HepG2 (cell line): ENCODE measurements around the gene CDK11B. TPM values are rescaled to one million over a fixed set of nuclear protein-coding genes. Genes with fewer than 3 reads are reported as not detected.
"Not testable (repeated sequence)": the region's sequence is repeated elsewhere in the genome, so short reads cannot be mapped to it uniquely, and the experiment has no call there.

Experiments
- ATAC-seq: fragments of 200-7000 bp; cut with Tn5 transposase; 3 replicates; pipeline ENCODE4 v1.9.1; 2020; ENCODE audit warnings: mild to moderate bottlenecking, moderate library complexity
- BruUV-seq: library from RNA; stranded (reverse); fragments of 400-500 nt; replicated peaks from 2 replicates; lab custom pipeline; 2021; lab: Mats Ljungman, UMichigan
- CTCF ChIA-PET: fragments of 300-600 bp; formaldehyde crosslinking; extraction: SDS; loops from one replicate; lab custom pipeline; 2021; ENCODE audit warnings: low total read pairs, inconsistent platforms, low intra/inter-chr PET ratio; lab: Yijun Ruan, JAX
- POLR2A ChIA-PET: fragments of 350-600 bp; sonication (Branson Sonifier 250); formaldehyde crosslinking; loops from one replicate; lab custom pipeline; 2020; ENCODE audit warnings: antibody characterized with exemption, inconsistent platforms; lab: Yijun Ruan, JAX
- DNase-seq: peaks from one replicate; pipeline ENCODE4 v3.0.0-alpha.2; 2015; ENCODE audit warnings: low spot score
- FAIRE-seq: peaks from 3 replicates; lab custom pipeline; 2011; peaks lifted over from hg19 to GRCh38; lab: Jason Lieb, UNC
- H2AFZ ChIP-seq: one replicate; pipeline ENCODE4 v1.6.1; 2011; ENCODE audit warnings: low read length, inconsistent platforms
- H3K27ac ChIP-seq: fragments of 300-600 bp; 3 replicates; pipeline ENCODE4 v1.8.0; 2011; ENCODE audit warnings: mixed run types, mild to moderate bottlenecking, mixed read lengths, low read length, inconsistent platforms; ENCODE audit not compliant: insufficient read depth; ENCODE audit errors: extremely low read length
- H3K27me3 ChIP-seq, 2 experiments: fragments of 200-600 bp in 1 of 2; 2 replicates in 1 of 2; 3 replicates in 1 of 2; pipeline versions ENCODE4 v1.6.0 to v1.8.0; 2011; ENCODE audit warnings: low read length in 2 of 2, mild to moderate bottlenecking in 2 of 2, moderate library complexity in 2 of 2, inconsistent platforms in 1 of 2; ENCODE audit not compliant: insufficient read depth in 2 of 2, control insufficient read depth in 1 of 2
- H3K36me3 ChIP-seq, 2 experiments: fragments of 200-600 bp in 1 of 2; replicated peaks in 1 of 2; 2 replicates in 1 of 2; 3 replicates in 1 of 2; pipeline versions ENCODE4 v1.5.1 to v1.8.0; 2011; ENCODE audit warnings: low read length in 2 of 2, inconsistent platforms in 1 of 2; ENCODE audit not compliant: insufficient read depth in 2 of 2, control insufficient read depth in 1 of 2
- H3K4me1 ChIP-seq: 2 replicates; pipeline ENCODE4 v1.5.1; 2012; ENCODE audit warnings: low read length, inconsistent platforms; ENCODE audit not compliant: insufficient read depth
- H3K4me2 ChIP-seq: 2 replicates; pipeline ENCODE4 v1.6.0; 2011; ENCODE audit warnings: low read depth, low read length, inconsistent platforms
- H3K4me3 ChIP-seq, 3 experiments: fragments of 200-600 bp in 1 of 3; sonication (generic), shearing (Covaris generic) in 1 of 3; replicated peaks in 1 of 3; 2 replicates each; pipeline ENCODE4 v1.5.1; 2011 to 2016; ENCODE audit warnings: low read length in 3 of 3, inconsistent platforms in 2 of 3, low read depth in 2 of 3, mild to moderate bottlenecking in 2 of 3, control low read depth in 1 of 3, mixed read lengths in 1 of 3; ENCODE audit not compliant: insufficient read depth in 1 of 3
- H3K79me2 ChIP-seq: one replicate; pipeline ENCODE4 v1.6.1; 2011; ENCODE audit warnings: low read length, inconsistent platforms; ENCODE audit not compliant: insufficient read depth
- H3K9ac ChIP-seq: 2 replicates; pipeline ENCODE4 v1.6.0; 2011; ENCODE audit warnings: mild to moderate bottlenecking, low read depth, low read length, inconsistent platforms; ENCODE audit not compliant: insufficient read depth
- H3K9me3 ChIP-seq: 2 replicates; pipeline ENCODE4 v1.5.1; 2012; ENCODE audit warnings: mild to moderate bottlenecking, low read length
- H4K20me1 ChIP-seq: 2 replicates; pipeline ENCODE4 v1.6.0; 2011; ENCODE audit warnings: inconsistent platforms, mild to moderate bottlenecking, low read length, moderate library complexity; ENCODE audit not compliant: insufficient read depth
- AGO2 ChIP-seq: fragments of 200-400 bp; formaldehyde crosslinking; optimal IDR thresholded peaks from 2 replicates; pipeline ENCODE3; 2017; ENCODE audit warnings: mild to moderate bottlenecking, low read depth, low read length, moderate library complexity
- BATF2 ChIP-seq: sonication (generic); formaldehyde crosslinking; IDR thresholded peaks from 2 replicates; pipeline ENCODE4 v1.8.0; 2022; ENCODE audit warnings: mild to moderate bottlenecking, missing genetic modification reagents, moderate library complexity
- GATAD2A ChIP-seq: IDR thresholded peaks from 2 replicates; pipeline ENCODE4 v1.6.1; 2016
- HNRNPL ChIP-seq: fragments of 200-400 bp; formaldehyde crosslinking; IDR thresholded peaks from 2 replicates; pipeline ENCODE4 v1.6.1; 2017; ENCODE audit warnings: mild to moderate bottlenecking, low read depth, low read length
- MAX ChIP-seq: IDR thresholded peaks from 2 replicates; pipeline ENCODE4 v1.6.1; 2012; ENCODE audit warnings: inconsistent platforms
- NR2F1 ChIP-seq, 2 experiments: fragments of 450-650 bp in 1 of 2; formaldehyde crosslinking in 1 of 2; IDR thresholded peaks; 2 replicates each; pipeline versions ENCODE4 v1.5.0 to v1.6.1; 2016 to 2020; ENCODE audit warnings: mild to moderate bottlenecking in 1 of 2, missing compliant biosample characterization in 1 of 2, missing genetic modification reagents in 1 of 2, moderate library complexity in 1 of 2
- RBFOX2 ChIP-seq: fragments of 200-400 bp; formaldehyde crosslinking; IDR thresholded peaks from 2 replicates; pipeline ENCODE4 v1.6.1; 2017; ENCODE audit warnings: low read depth, mild to moderate bottlenecking, low read length
- SOX5 ChIP-seq: IDR thresholded peaks from 2 replicates; pipeline ENCODE4 v1.6.1; 2016; ENCODE audit warnings: borderline replicate concordance
- ZBTB38 ChIP-seq: sonication (generic); formaldehyde crosslinking; IDR thresholded peaks from 2 replicates; pipeline ENCODE4 v1.5.1; 2020; ENCODE audit warnings: mild to moderate bottlenecking, missing genetic modification reagents
- ZBTB42 ChIP-seq: sonication (generic); formaldehyde crosslinking; IDR thresholded peaks from 2 replicates; pipeline ENCODE4 v1.5.0; 2020; ENCODE audit warnings: mild to moderate bottlenecking, missing genetic modification reagents
- ZNF138 ChIP-seq: sonication (generic); formaldehyde crosslinking; IDR thresholded peaks from 2 replicates; pipeline ENCODE4 v1.5.0; 2020; ENCODE audit warnings: mild to moderate bottlenecking, low read depth, missing genetic modification reagents
- ZNF296 ChIP-seq: sonication (generic); formaldehyde crosslinking; conservative IDR thresholded peaks from 2 replicates; pipeline ENCODE4 v1.5.0; 2020; ENCODE audit warnings: mild to moderate bottlenecking, missing genetic modification reagents
- ZNF337 ChIP-seq: sonication (generic); formaldehyde crosslinking; IDR thresholded peaks from 2 replicates; pipeline ENCODE4 v1.5.1; 2020; ENCODE audit warnings: missing genetic modification reagents, low read depth, mild to moderate bottlenecking, borderline replicate concordance
- ZNF670 ChIP-seq: sonication (generic); formaldehyde crosslinking; IDR thresholded peaks from 2 replicates; pipeline ENCODE4 v1.8.0; 2022; ENCODE audit warnings: mild to moderate bottlenecking, missing genetic modification reagents, borderline replicate concordance
- ZNF672 ChIP-seq: sonication (generic); formaldehyde crosslinking; IDR thresholded peaks from 2 replicates; pipeline ENCODE4 v1.8.1; 2022; ENCODE audit warnings: missing genetic modification reagents
- ZNF780A ChIP-seq: sonication (generic); formaldehyde crosslinking; IDR thresholded peaks from 2 replicates; pipeline ENCODE4 v1.8.0; 2022; ENCODE audit warnings: mild to moderate bottlenecking, missing genetic modification reagents, moderate library complexity
- WGBS: methylation state at CpG from one replicate; pipeline ENCODE4 v1.1.6; 2017; ENCODE audit warnings: low lambda C conversion rate; 5-methylcytosine and 5-hydroxymethylcytosine counted together
- in situ Hi-C: cut with HindIII; loops from 2 replicates; pipeline ENCODE4 v1.10.0; 2017; ENCODE audit warnings: low pct_unique_long_range_greater_than_20kb; ENCODE audit not compliant: extremely low pct_ligation_motif_present
- intact Hi-C: fragments of 100-400 bp; cut with micrococcal nuclease; formaldehyde crosslinking; loops from one replicate; pipeline ENCODE4 v1.10.0; 2022; ENCODE audit not compliant: unreplicated experiment
- polyA plus RNA-seq, 8 experiments: library from polyadenylated mRNA; depleted of rRNA in 3 of 8; stranded (reverse) in 7 of 8; unstranded in 1 of 8; fragments of >200 nt; fragmentation: Illumina TruSeq in 4 of 8; extraction: Trizol in 4 of 8; gene quantifications; 2 replicates each; pipeline versions ENCODE4 v1.2.1 to v1.2.3, GENCODE V29; 2011 to 2016; ENCODE audit warnings: low read depth in 4 of 8, missing spikeins in 1 of 8, mixed read lengths in 1 of 8; ENCODE audit not compliant: insufficient read depth in 1 of 8
- total RNA-seq, 5 experiments: library from RNA; depleted of rRNA; stranded (reverse); fragments of >200 nt; fragmentation: Illumina TruSeq; extraction: Trizol; gene quantifications; 2 replicates each; pipeline ENCODE4 v1.2.3, GENCODE V29; 2016; ENCODE audit warnings: low read depth in 1 of 5

Gene CDK11B
- total and polyA plus RNA-seq, 2 of the 13 experiments (the other 11 are each of a cell fraction or from before 2014, with no cell fraction given) = 3.6 to 15.1 TPM

GRCh38 chr1:1677718-1678580 lies 19.1 kb upstream of the CDK11B start:
- Histone ChIP-seq H2AFZ (no peak overlapping the region), H3K9me3 (no peaks in the 10 kb centered on the region), H3K27ac (peak overlapping the region; percentile 80), H3K36me3 (no peaks in the 10 kb centered on the region), H4K20me1 (no peaks in the 10 kb centered on the region; the same call in 1 of the 2 replicates), H3K27me3 (no peaks in the 10 kb centered on the region), H3K4me3 (peak overlapping the region; percentile 14 to 70 (median 47); a peak in 5 of 6 replicates), H3K4me1 (peaks cover 50% of the 10 kb centered on the region), H3K4me2 (peak overlapping the region; percentile 83), H3K9ac (peak overlapping the region; percentile 74), H3K79me2 (peaks cover 6% of the 10 kb centered on the region)
- BruUV-seq = no TSS peak
- 94% methylated on average over 37 of the region's 39 CpGs for WGBS
- POLR2A ChIA-PET = interaction anchor here (0.8 to 1.5 kb wide), 4 partner anchors 62 to 244 kb away, joined by 3 to 8 read pairs (median 4); partner anchors contain the start of gene MIB2
- ATAC-seq = no peak
- in situ Hi-C loops = no loop called here
- no peak for TF ChIP-seq GATAD2A (CRISPR knock-in tag)
- no peak for TF ChIP-seq ZNF138
- peak; percentile 39; the same call in 1 of the 2 replicates for TF ChIP-seq BATF2 (CRISPR knock-in tag)
- TF ChIP-seq ZBTB38 (CRISPR knock-in tag) = 0 out of 2 replicates have a peak, but pooled peaks have one; percentile 3
- TF ChIP-seq ZNF780A (CRISPR knock-in tag) = peak; percentile 34; the same call in 1 of the 2 replicates
- 0 out of 2 replicates have a peak, but pooled peaks have one; percentile 2 for TF ChIP-seq ZBTB42 (CRISPR knock-in tag)
- no peak for TF ChIP-seq MAX
- 0 out of 2 replicates have a peak, but pooled peaks have one; percentile 52 for TF ChIP-seq ZNF296 (CRISPR knock-in tag)
- no peak for TF ChIP-seq SOX5 (CRISPR knock-in tag)
- TF ChIP-seq HNRNPL = peak; percentile 85; the same call in 1 of the 2 replicates
- TF ChIP-seq ZNF337 (CRISPR knock-in tag) = no peak
- TF ChIP-seq ZNF672 = peak; percentile 21; the same call in 1 of the 2 replicates
- 0 out of 2 replicates have a peak, but pooled peaks have one; percentile 7 for TF ChIP-seq ZNF670 (CRISPR knock-in tag)
- TF ChIP-seq NR2F1 (CRISPR knock-in tag; IDR thresholded peaks at IDR 0.05) = no peak
- peak; percentile 20 for TF ChIP-seq RBFOX2
- TF ChIP-seq AGO2 = peak; percentile 14
- intact Hi-C loops = no loop called here
- no peak for FAIRE-seq
- no peak for DNase-seq
- CTCF ChIA-PET = no interaction called here

GRCh38 chr1:1676087-1676486 lies 17.3 kb upstream of the CDK11B start:
- H2AFZ ChIP-seq, H4K20me1 ChIP-seq, H3K4me3 ChIP-seq, BruUV-seq, CTCF ChIA-PET, in situ Hi-C loops, H3K27ac ChIP-seq, FAIRE-seq, H3K27me3 ChIP-seq, H3K9me3 ChIP-seq, intact Hi-C loops, DNase-seq, ATAC-seq, H3K79me2 ChIP-seq, H3K9ac ChIP-seq, POLR2A ChIA-PET, H3K4me2 ChIP-seq: not testable (repeated sequence)
- Histone ChIP-seq H3K4me1 (peaks cover 34% of the 10 kb centered on the region), H3K36me3 (peaks cover 0 to 15% of the 10 kb centered on the region in 2 experiments; a peak in 1 of 5 replicates)
- WGBS = 93% methylated on average over 3 of the region's 21 CpGs
